Hepatic stellate cell (primary cell): ENCODE measurements around the gene GPR119.
"Not testable (repeated sequence)": the region's sequence is repeated elsewhere in the genome, so short reads cannot be mapped to it uniquely, and the experiment has no call there.

Source experiments
- DNase-seq: peaks from one replicate; pipeline ENCODE4 v3.0.0; 2011; ENCODE audit warnings: low spot score

The GPR119 gene

GRCh38 chrX:130385520-130385919 is at the start of gene GPR119:
TSS of gene GPR119 (minus strand) at chrX:130385674. CDS start at chrX:130385447, 227 bp downstream.
- no peak for DNase-seq

GRCh38 chrX:130429236-130429635 is 43.8 kb upstream of the GPR119 start:
- not testable (repeated sequence) for DNase-seq

GRCh38 chrX:130426531-130426930 is 41.1 kb upstream of the GPR119 start:
- no peak for DNase-seq

GRCh38 chrX:130419263-130419662 is 33.8 kb upstream of the GPR119 start:
- DNase-seq: no peak

GRCh38 chrX:130418740-130419139 is 33.3 kb upstream of the GPR119 start:
- no peak for DNase-seq

GRCh38 chrX:130418066-130418465 is 32.6 kb upstream of the GPR119 start:
- DNase-seq: no peak

GRCh38 chrX:130416785-130417184 is 31.3 kb upstream of the GPR119 start:
- DNase-seq: no peak

GRCh38 chrX:130415201-130415600 is 29.7 kb upstream of the GPR119 start:
- no peak for DNase-seq

- no peak for DNase-seq
Measured at GRCh38 chrX:130414800-130415199, 29.3 kb upstream of the GPR119 start.

- DNase-seq: no peak
Measured at GRCh38 chrX:130413415-130413814, 27.9 kb upstream of the GPR119 start.

GRCh38 chrX:130402208-130402684 is 16.8 kb upstream of the GPR119 start:
- DNase-seq: no peak

- DNase-seq: peak; percentile 90
Measured at GRCh38 chrX:130401415-130402207, 16.1 kb upstream of the GPR119 start, which contains the start of gene RBMX2. TSS of gene RBMX2 (plus strand) at chrX:130401987. CDS start at chrX:130402033, 46 bp downstream.

- DNase-seq: no peak
Measured at GRCh38 chrX:130395341-130395740, 9.9 kb upstream of the GPR119 start.

GRCh38 chrX:130393451-130394074 is 8.1 kb upstream of the GPR119 start:
- DNase-seq: peak; percentile 60

- DNase-seq: no peak
Measured at GRCh38 chrX:130386408-130386808, 934 bp upstream of the GPR119 start.

- DNase-seq: no peak
Measured at GRCh38 chrX:130378024-130378669, 7.3 kb downstream of the GPR119 start.

- no peak for DNase-seq
Measured at GRCh38 chrX:130376077-130376476, 9.4 kb downstream of the GPR119 start.

- not testable (repeated sequence) for DNase-seq
Measured at GRCh38 chrX:130352050-130352449, 33.4 kb downstream of the GPR119 start.

GRCh38 chrX:130351567-130351966 is 33.9 kb downstream of the GPR119 start:
- DNase-seq: no peak

- DNase-seq: no peak
Measured at GRCh38 chrX:130347321-130347720, 38.2 kb downstream of the GPR119 start.

GRCh38 chrX:130343411-130343810 is 42.1 kb downstream of the GPR119 start:
- DNase-seq: no peak

- DNase-seq: no peak
Measured at GRCh38 chrX:130340271-130340670, 45.2 kb downstream of the GPR119 start.
